ENCODE measurements around the gene CD63. TPM values are rescaled to one million over a fixed set of nuclear protein-coding genes. Genes with fewer than 3 reads are reported as not detected.

Gene CD63
- total RNA-seq, 1 experiment from 2014 or later: 581 TPM

DNA sequence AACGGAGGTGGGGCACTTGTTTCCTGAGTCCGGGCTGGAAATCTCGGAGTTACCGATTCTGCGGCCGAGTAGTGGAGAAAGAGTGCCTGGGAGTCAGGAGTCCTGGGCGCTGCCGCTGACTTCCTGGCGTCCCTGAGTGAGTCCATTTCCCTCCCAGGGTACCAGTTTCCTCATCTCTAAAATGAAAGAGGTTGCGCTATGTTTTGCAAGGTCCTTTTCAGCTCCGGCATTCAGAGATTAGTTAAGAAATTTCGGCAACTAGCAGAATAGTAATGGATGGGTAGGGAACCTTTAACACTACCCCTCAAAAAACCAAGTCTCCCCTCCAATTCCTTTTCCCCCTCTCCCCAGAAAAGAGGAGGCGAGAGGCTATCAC is 12.2 kb downstream of the CD63 start:
- Histone ChIP-seq H3K79me2 (ENCODE audit: insufficient read depth, low read length) (no peaks in the 10 kb centered on the region), H3K4ac (ENCODE audit: low read depth, low read length) (no peak overlapping the region), H3K23me2 (ENCODE audit: insufficient read length, low read depth, low read length, poor library complexity, severe bottlenecking) (peaks cover 9% of the 10 kb centered on the region), H3K9ac (ENCODE audit: extremely low read depth, insufficient read length, low read length) (peak overlapping the region; percentile 61), H2BK15ac (ENCODE audit: low read depth, low read length) (no peak overlapping the region), H4K5ac (ENCODE audit: insufficient read length, low read depth, low read length) (no peak overlapping the region), H3K79me1 (ENCODE audit: insufficient read depth, low read depth, low read length, poor library complexity, severe bottlenecking) (no peaks in the 10 kb centered on the region), H3K27me3 (ENCODE audit: insufficient read depth, low read length) (no peaks in the 10 kb centered on the region; the same call in 1 of the 2 replicates), H2AK5ac (ENCODE audit: insufficient read length, low read length) (no peak overlapping the region), H2AFZ (ENCODE audit: low read length) (no peak overlapping the region), H3K4me2 (ENCODE audit: insufficient read depth, insufficient read length, low read length) (peak overlapping the region; percentile 71), H4K91ac (ENCODE audit: insufficient read length, low read depth, low read length) (no peak overlapping the region), H4K8ac (replicated peaks; ENCODE audit: insufficient read length, low read depth, low read length) (no peak overlapping the region), H3K23ac (ENCODE audit: insufficient read length, low read depth, low read length) (no peak overlapping the region), H2BK120ac (ENCODE audit: low read depth, low read length, poor library complexity, severe bottlenecking) (no peak overlapping the region), H3K27ac (ENCODE audit: insufficient read length, low read depth, low read length) (no peak overlapping the region), H3K56ac (ENCODE audit: insufficient read length, low read depth, low read length) (no peak overlapping the region), H3K18ac (ENCODE audit: insufficient read length, low read depth, low read length) (no peak overlapping the region), H3K9me3 (ENCODE audit: control insufficient read depth, low read depth, low read length) (no peaks in the 10 kb centered on the region), H3K14ac (ENCODE audit: insufficient read depth, low read length) (no peak overlapping the region), H2BK12ac (ENCODE audit: insufficient read length, low read depth, low read length) (no peak overlapping the region), H3T11ph (ENCODE audit: low read length) (no peak overlapping the region), H2BK20ac (ENCODE audit: low read depth, low read length, poor library complexity, severe bottlenecking) (no peak overlapping the region), H4K20me1 (ENCODE audit: control insufficient read depth, insufficient read depth, insufficient read length) (no peaks in the 10 kb centered on the region), H2BK5ac (ENCODE audit: insufficient read length, low read length) (no peak overlapping the region), H3K4me1 (ENCODE audit: insufficient read depth, low read length) (peaks cover 13% of the 10 kb centered on the region; the same call in 1 of the 2 replicates)
- peaks cover 19% of the 10 kb centered on the region for H3K27me3 Mint-ChIP-seq (ENCODE audit: low read depth)
- peak overlapping the region; percentile 90 to 91 for H3K4me3 Mint-ChIP-seq
- peaks cover 38 to 41% of the 10 kb centered on the region in 2 experiments for H3K4me1 Mint-ChIP-seq
- TF ChIP-seq, protein P1, sequence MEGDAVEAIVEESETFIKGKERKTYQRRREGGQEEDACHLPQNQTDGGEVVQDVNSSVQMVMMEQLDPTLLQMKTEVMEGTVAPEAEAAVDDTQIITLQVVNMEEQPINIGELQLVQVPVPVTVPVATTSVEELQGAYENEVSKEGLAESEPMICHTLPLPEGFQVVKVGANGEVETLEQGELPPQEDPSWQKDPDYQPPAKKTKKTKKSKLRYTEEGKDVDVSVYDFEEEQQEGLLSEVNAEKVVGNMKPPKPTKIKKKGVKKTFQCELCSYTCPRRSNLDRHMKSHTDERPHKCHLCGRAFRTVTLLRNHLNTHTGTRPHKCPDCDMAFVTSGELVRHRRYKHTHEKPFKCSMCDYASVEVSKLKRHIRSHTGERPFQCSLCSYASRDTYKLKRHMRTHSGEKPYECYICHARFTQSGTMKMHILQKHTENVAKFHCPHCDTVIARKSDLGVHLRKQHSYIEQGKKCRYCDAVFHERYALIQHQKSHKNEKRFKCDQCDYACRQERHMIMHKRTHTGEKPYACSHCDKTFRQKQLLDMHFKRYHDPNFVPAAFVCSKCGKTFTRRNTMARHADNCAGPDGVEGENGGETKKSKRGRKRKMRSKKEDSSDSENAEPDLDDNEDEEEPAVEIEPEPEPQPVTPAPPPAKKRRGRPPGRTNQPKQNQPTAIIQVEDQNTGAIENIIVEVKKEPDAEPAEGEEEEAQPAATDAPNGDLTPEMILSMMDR (conservative IDR thresholded peaks at IDR 0.05): no peak
- no peak for DNase-seq
- H3K36me3 Mint-ChIP-seq (ENCODE audit: insufficient read depth in 1 of 3, low read depth in 3 of 3): peaks cover 0 to 8% (median 0%) of the 10 kb centered on the region in 3 experiments; a peak in 2 of 7 replicates
- peaks cover 0 to 3% of the 10 kb centered on the region in 2 experiments; a peak in 3 of 5 replicates for H3K9me3 Mint-ChIP-seq
- WGBS (ENCODE audit: extremely low coverage, insufficient read length, low lambda C conversion rate): no CpG with 5 or more reads among the region's 13 CpGs
- peak overlapping the region; percentile 37 to 91 (median 80); a peak in 3 of 7 replicates for H3K27ac Mint-ChIP-seq

Measured in H9 (cell line).